Astrocyte of the hippocampus (primary cell): ENCODE data around the gene SIRT7.

Experiments used
- DNase-seq: peaks from one replicate; pipeline ENCODE4 v3.0.0; 2011; ENCODE audit warnings: low read depth, low spot score

Gene SIRT7

GRCh38 chr17:81917565-81918332, at the start of gene SIRT7:
Gene SIRT7 (minus strand): TSS chr17:81918176. CDS start chr17:81918131, 45 bp downstream.
- DNase-seq, result peak; percentile 89

- DNase-seq, result no peak
These were observed 49.2 kb upstream of the SIRT7 start for GRCh38 chr17:81967244-81967532.

GRCh38 chr17:81966343-81967243, 48.6 kb upstream of the SIRT7 start:
- no peak for DNase-seq

- no peak for DNase-seq
These were observed 46.3 kb upstream of the SIRT7 start for GRCh38 chr17:81964081-81964849.

GRCh38 chr17:81962499-81963441, 44.8 kb upstream of the SIRT7 start:
- no peak for DNase-seq

GRCh38 chr17:81961521-81962498, 43.8 kb upstream of the SIRT7 start:
- DNase-seq, result peak; percentile 15

GRCh38 chr17:81961087-81961511, 43.1 kb upstream of the SIRT7 start, which contains the start of gene NOTUM:
Gene NOTUM (minus strand): TSS chr17:81961187. CDS start chr17:81960909, 278 bp downstream.
- DNase-seq, result peak; percentile 80

GRCh38 chr17:81960130-81960958, 42.4 kb upstream of the SIRT7 start:
- peak; percentile 26 for DNase-seq

- DNase-seq, result peak; percentile 82
These were observed 41.6 kb upstream of the SIRT7 start for GRCh38 chr17:81959362-81960129.

- DNase-seq, result no peak
These were observed 40.8 kb upstream of the SIRT7 start for GRCh38 chr17:81958633-81959342.

GRCh38 chr17:81957691-81958432, 39.9 kb upstream of the SIRT7 start:
- DNase-seq, result no peak

- no peak for DNase-seq
These were observed 38.9 kb upstream of the SIRT7 start for GRCh38 chr17:81956607-81957589.

GRCh38 chr17:81955756-81956544, 38.0 kb upstream of the SIRT7 start:
- DNase-seq, result no peak

- no peak for DNase-seq
These were observed 37.2 kb upstream of the SIRT7 start for GRCh38 chr17:81955058-81955681.
